Measurements from ENCODE around the gene ABCA1.

ABCA1 gene

GRCh38 chr9:104885818-104886709, 41.9 kb downstream of the ABCA1 start:
- peaks cover 69% of the 10 kb centered on the region for H3K36me3 ChIP-seq (ENCODE audit: insufficient read depth, low read length)
- H3K4me1 ChIP-seq (ENCODE audit: insufficient read depth, low read length): peaks cover 11% of the 10 kb centered on the region
- no peaks in the 10 kb centered on the region for H3K9me3 ChIP-seq (ENCODE audit: low read length)
- no peak overlapping the region for H2AFZ ChIP-seq (ENCODE audit: low read depth, low read length)
- no peak overlapping the region for H3K4me3 ChIP-seq (ENCODE audit: low read length)
- no peaks in the 10 kb centered on the region for H3K27me3 ChIP-seq (ENCODE audit: insufficient read depth, low read length)

DNA sequence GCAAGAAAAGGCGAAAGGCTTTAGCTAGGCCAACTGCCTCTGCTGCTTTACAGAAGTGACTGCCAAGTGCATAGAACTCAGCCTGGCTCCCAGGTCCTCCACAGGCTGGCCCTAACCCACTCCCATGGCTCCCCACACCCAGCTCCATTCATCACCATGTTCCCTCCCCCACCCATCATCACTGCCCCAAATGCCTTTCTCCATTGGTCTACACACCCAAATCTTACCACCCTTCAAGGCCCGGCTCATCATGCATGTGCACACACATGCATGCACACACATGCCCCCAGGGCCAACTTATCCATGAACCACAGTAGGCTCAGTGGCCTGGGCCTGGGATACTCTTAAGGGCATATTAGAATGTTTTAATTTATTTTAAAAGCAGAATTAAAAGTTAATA, 44.8 kb downstream of the ABCA1 start:
- Histone ChIP-seq H3K36me3 (ENCODE audit: insufficient read depth, low read length) (peaks cover 76% of the 10 kb centered on the region), H3K4me1 (ENCODE audit: insufficient read depth, low read length) (peaks cover 11% of the 10 kb centered on the region), H3K27me3 (ENCODE audit: insufficient read depth, low read length) (no peaks in the 10 kb centered on the region), H3K9me3 (ENCODE audit: low read length) (no peaks in the 10 kb centered on the region), H3K4me3 (ENCODE audit: low read length) (no peak overlapping the region), H2AFZ (ENCODE audit: low read depth, low read length) (no peak overlapping the region)

DNA sequence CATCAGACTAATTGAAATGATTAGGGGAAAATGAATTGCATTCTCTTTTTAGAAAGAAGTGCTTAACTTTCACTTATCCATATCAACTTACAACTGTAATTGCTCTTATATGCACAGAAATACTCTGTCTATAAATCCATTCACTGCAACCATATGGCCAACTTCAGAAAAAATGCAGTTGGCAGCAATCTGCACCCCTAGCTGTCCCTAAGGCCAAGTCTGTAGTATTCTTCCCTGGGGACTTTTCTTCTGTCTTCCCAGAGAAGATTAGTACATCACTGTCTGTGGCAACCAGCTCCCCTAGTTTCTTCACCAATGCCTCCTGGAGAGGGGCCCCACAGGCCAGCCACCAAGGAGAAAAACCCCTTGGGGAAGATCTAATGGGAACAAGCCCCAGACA, 45.4 kb downstream of the ABCA1 start:
- peaks cover 74% of the 10 kb centered on the region for H3K36me3 ChIP-seq (ENCODE audit: insufficient read depth, low read length)
- no peaks in the 10 kb centered on the region for H3K27me3 ChIP-seq (ENCODE audit: insufficient read depth, low read length)
- H3K4me1 ChIP-seq (ENCODE audit: insufficient read depth, low read length): peaks cover 11% of the 10 kb centered on the region
- H3K4me3 ChIP-seq (ENCODE audit: low read length): no peak overlapping the region
- H2AFZ ChIP-seq (ENCODE audit: low read depth, low read length): no peak overlapping the region
- H3K9me3 ChIP-seq (ENCODE audit: low read length): no peaks in the 10 kb centered on the region

DNA sequence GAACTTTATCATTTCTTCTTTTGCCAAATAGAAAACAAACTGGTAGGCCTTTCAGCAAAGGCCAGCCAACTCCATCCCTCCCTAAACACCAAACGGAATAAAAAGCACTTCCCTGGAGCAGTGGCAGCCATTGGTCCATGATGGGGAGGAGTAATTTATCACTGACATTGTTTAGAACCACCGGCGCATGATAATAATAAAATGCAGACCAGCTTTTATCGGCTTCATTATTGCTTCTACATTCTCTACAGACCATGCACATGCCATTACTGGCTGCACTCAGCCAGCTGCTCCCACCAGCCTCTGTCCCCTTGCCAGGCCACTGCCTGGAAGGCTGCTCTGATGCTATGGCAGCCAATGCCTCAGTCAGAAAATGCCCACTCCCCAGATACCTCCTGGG, 45.9 kb downstream of the ABCA1 start:
- Histone ChIP-seq H2AFZ (ENCODE audit: low read depth, low read length) (no peak overlapping the region), H3K36me3 (ENCODE audit: insufficient read depth, low read length) (peaks cover 72% of the 10 kb centered on the region), H3K4me1 (ENCODE audit: insufficient read depth, low read length) (peaks cover 11% of the 10 kb centered on the region)

GRCh38 chr9:104879555-104880309, 48.2 kb downstream of the ABCA1 start:
- Histone ChIP-seq H3K36me3 (ENCODE audit: insufficient read depth, low read length) (peaks cover 72% of the 10 kb centered on the region), H3K9me3 (ENCODE audit: low read length) (peaks cover 10% of the 10 kb centered on the region)

More for the DNA sequence above, 45.9 kb downstream of the ABCA1 start:
- Histone ChIP-seq H3K4me3 (ENCODE audit: low read length) (no peak overlapping the region), H3K9me3 (ENCODE audit: low read length) (no peaks in the 10 kb centered on the region), H3K27me3 (ENCODE audit: insufficient read depth, low read length) (no peaks in the 10 kb centered on the region)

DNA sequence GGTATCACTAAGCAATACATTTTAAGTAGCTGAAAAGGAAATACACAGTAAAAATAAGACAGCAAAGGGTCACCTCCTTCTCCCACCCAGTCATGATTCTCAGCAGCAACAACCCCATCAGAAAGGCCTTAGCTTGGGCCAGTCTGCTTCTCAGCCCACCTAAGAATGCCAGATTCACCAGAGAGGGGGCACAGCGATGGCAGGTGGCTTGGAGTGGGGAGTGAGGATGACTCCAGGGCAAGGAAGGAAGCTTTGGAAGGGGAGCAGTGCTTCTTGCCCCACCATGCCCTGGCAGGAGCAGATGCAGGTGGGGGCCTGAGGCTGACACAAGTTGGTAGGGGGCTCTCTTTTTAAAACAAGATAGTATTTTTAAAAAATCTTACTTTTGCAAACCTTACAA, 51.4 kb downstream of the ABCA1 start:
- no peak overlapping the region for H3K4me3 ChIP-seq (ENCODE audit: low read length)
- peaks cover 51% of the 10 kb centered on the region for H3K36me3 ChIP-seq (ENCODE audit: insufficient read depth, low read length)
- no peak overlapping the region for H2AFZ ChIP-seq (ENCODE audit: low read depth, low read length)
- peaks cover 10% of the 10 kb centered on the region for H3K9me3 ChIP-seq (ENCODE audit: low read length)
- H3K27me3 ChIP-seq (ENCODE audit: insufficient read depth, low read length): no peaks in the 10 kb centered on the region
- H3K4me1 ChIP-seq (ENCODE audit: insufficient read depth, low read length): no peaks in the 10 kb centered on the region

More at GRCh38 chr9:104879555-104880309, 48.2 kb downstream of the ABCA1 start:
- H3K4me1 ChIP-seq (ENCODE audit: insufficient read depth, low read length): no peaks in the 10 kb centered on the region
- H3K4me3 ChIP-seq (ENCODE audit: low read length): no peak overlapping the region
- H3K27me3 ChIP-seq (ENCODE audit: insufficient read depth, low read length): no peaks in the 10 kb centered on the region
- no peak overlapping the region for H2AFZ ChIP-seq (ENCODE audit: low read depth, low read length)

- no peak overlapping the region for H2AFZ ChIP-seq (ENCODE audit: low read depth, low read length)
- no peak overlapping the region for H3K4me3 ChIP-seq (ENCODE audit: low read length)
- no peaks in the 10 kb centered on the region for H3K4me1 ChIP-seq (ENCODE audit: insufficient read depth, low read length)
- H3K36me3 ChIP-seq (ENCODE audit: insufficient read depth, low read length): peaks cover 45% of the 10 kb centered on the region
- peaks cover 10% of the 10 kb centered on the region for H3K9me3 ChIP-seq (ENCODE audit: low read length)
- H3K27me3 ChIP-seq (ENCODE audit: insufficient read depth, low read length): no peaks in the 10 kb centered on the region
Observed at GRCh38 chr9:104875897-104876296, 52.1 kb downstream of the ABCA1 start.

DNA sequence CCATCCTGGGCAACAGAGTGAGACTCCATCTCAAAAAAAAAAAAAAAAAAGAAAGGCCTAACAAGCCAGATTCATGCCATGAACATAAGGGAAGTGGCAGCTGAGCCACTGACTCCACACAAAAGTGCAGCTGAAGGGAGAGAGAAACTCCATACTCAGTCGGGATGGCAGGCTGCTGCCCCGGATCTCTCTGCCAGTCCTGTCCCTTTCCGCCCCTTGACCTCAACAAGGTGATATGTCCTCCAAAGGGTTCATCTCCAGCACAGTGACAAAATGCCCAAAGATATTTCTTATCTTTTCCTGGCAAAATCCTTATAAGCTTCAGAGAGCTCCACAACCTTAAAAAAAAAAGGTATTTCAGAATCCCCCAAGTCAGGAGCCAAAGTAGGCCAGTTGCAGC, 52.6 kb downstream of the ABCA1 start:
- Histone ChIP-seq H2AFZ (ENCODE audit: low read depth, low read length) (no peak overlapping the region), H3K36me3 (ENCODE audit: insufficient read depth, low read length) (peaks cover 45% of the 10 kb centered on the region), H3K4me3 (ENCODE audit: low read length) (no peak overlapping the region), H3K27me3 (ENCODE audit: insufficient read depth, low read length) (no peaks in the 10 kb centered on the region), H3K4me1 (ENCODE audit: insufficient read depth, low read length) (no peaks in the 10 kb centered on the region), H3K9me3 (ENCODE audit: low read length) (peaks cover 10% of the 10 kb centered on the region)

DNA sequence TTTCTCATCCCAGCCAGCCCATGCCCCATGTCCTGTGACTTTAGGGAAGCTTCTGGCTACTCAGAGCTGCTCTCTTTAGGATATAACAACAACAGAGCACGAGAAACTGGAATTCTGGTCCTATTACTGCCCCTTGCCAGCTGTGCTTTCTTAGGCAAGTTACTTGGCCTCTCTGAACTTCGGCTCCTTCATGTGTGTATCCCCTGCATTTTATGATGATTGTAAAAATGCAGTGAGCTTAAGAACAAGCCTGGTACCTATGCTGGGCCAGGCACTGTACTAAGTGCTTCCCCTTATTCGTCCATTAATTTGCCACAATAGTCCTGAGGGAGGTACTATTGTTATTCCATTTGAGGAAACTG, 54.5 kb downstream of the ABCA1 start:
- H3K27me3 ChIP-seq (ENCODE audit: insufficient read depth, low read length): no peaks in the 10 kb centered on the region
- no peak overlapping the region for H2AFZ ChIP-seq (ENCODE audit: low read depth, low read length)
- H3K36me3 ChIP-seq (ENCODE audit: insufficient read depth, low read length): peaks cover 31% of the 10 kb centered on the region

GRCh38 chr9:104872656-104873488, 55.1 kb downstream of the ABCA1 start:
- H3K4me3 ChIP-seq (ENCODE audit: low read length): no peak overlapping the region
- peaks cover 21% of the 10 kb centered on the region for H3K4me1 ChIP-seq (ENCODE audit: insufficient read depth, low read length)
- no peak overlapping the region for H2AFZ ChIP-seq (ENCODE audit: low read depth, low read length)
- H3K27me3 ChIP-seq (ENCODE audit: insufficient read depth, low read length): no peaks in the 10 kb centered on the region
- peaks cover 10% of the 10 kb centered on the region for H3K9me3 ChIP-seq (ENCODE audit: low read length)
- peaks cover 31% of the 10 kb centered on the region for H3K36me3 ChIP-seq (ENCODE audit: insufficient read depth, low read length)

More for the DNA sequence above, 54.5 kb downstream of the ABCA1 start:
- Histone ChIP-seq H3K9me3 (ENCODE audit: low read length) (peaks cover 10% of the 10 kb centered on the region), H3K4me3 (ENCODE audit: low read length) (no peak overlapping the region), H3K4me1 (ENCODE audit: insufficient read depth, low read length) (peaks cover 18% of the 10 kb centered on the region)

GRCh38 chr9:104871961-104872527, 55.9 kb downstream of the ABCA1 start:
- peaks cover 10% of the 10 kb centered on the region for H3K9me3 ChIP-seq (ENCODE audit: low read length)
- H3K27me3 ChIP-seq (ENCODE audit: insufficient read depth, low read length): no peaks in the 10 kb centered on the region
- H3K36me3 ChIP-seq (ENCODE audit: insufficient read depth, low read length): peaks cover 31% of the 10 kb centered on the region
- H3K4me1 ChIP-seq (ENCODE audit: insufficient read depth, low read length): peaks cover 21% of the 10 kb centered on the region
- no peak overlapping the region for H2AFZ ChIP-seq (ENCODE audit: low read depth, low read length)
- no peak overlapping the region for H3K4me3 ChIP-seq (ENCODE audit: low read length)

GRCh38 chr9:104869811-104870210, 58.1 kb downstream of the ABCA1 start:
- Histone ChIP-seq H3K27me3 (ENCODE audit: insufficient read depth, low read length) (no peaks in the 10 kb centered on the region), H3K9me3 (ENCODE audit: low read length) (no peaks in the 10 kb centered on the region), H3K36me3 (ENCODE audit: insufficient read depth, low read length) (peaks cover 21% of the 10 kb centered on the region), H3K4me3 (ENCODE audit: low read length) (no peak overlapping the region), H2AFZ (ENCODE audit: low read depth, low read length) (no peak overlapping the region), H3K4me1 (ENCODE audit: insufficient read depth, low read length) (peaks cover 21% of the 10 kb centered on the region)
